HG02759 (cell line): Measurements from ENCODE around the gene ZNF215.
"Not testable (repeated sequence)": the region's sequence is repeated elsewhere in the genome, so short reads cannot be mapped to it uniquely, and the experiment has no call there.

Experiments used
- ATAC-seq: cut with Tn5 transposase; IDR thresholded peaks from one replicate; pipeline ENCODE4 v1.9.1; 2021; ENCODE audit warnings: mild to moderate bottlenecking, moderate library complexity; ENCODE audit not compliant: unreplicated experiment

Gene ZNF215

GRCh38 chr11:6932145-6932544 lies 5.9 kb downstream of the ZNF215 start:
- ATAC-seq, result no peak

- no peak for ATAC-seq
Observed at GRCh38 chr11:6941970-6942369, 15.7 kb downstream of the ZNF215 start.

GRCh38 chr11:6943131-6943530 lies 16.9 kb downstream of the ZNF215 start:
- ATAC-seq, result no peak

- ATAC-seq, result not testable (repeated sequence)
Observed at GRCh38 chr11:6954248-6954647, 28.0 kb downstream of the ZNF215 start.

- ATAC-seq, result no peak
Observed at GRCh38 chr11:6962141-6962540, 35.9 kb downstream of the ZNF215 start.

DNA sequence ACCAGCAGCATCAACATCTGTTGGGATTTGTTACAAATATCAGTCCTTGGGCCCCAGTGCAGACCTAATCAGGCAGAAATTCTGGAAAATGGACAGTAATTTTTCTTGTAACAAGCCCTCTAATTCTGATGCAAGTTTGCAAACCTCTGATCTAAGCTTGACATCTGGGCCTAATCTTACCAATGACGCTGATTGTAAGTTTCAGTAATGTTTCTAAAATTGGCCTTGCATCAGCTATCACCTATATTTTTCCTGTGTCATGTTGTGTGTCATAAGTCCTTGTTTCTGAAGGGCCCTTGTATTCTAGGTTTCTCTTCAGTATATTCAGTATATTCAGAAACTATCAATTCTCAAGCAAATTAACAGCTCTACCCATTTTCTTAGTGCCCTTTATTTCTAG lies 36.4 kb downstream of the ZNF215 start:
- ATAC-seq, result no peak

DNA sequence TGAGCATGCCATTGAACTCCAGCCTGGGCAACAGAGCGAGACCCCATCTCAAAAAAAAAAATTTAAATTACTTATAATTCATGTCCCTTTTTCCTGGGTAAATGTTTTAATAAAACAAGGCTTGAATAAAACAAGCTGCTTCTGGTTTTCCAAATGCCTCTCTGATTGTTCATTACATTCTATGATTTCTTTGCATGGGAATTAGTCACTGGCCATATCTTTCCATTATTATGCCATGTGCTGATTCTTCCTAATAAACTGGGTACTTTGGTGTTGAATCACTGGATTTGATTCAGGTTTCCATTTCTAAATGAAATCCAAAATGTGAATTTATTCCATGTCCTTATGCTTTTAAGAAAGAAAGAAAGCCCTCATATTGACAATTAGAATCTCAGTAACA lies 42.6 kb downstream of the ZNF215 start:
- ATAC-seq, result no peak

DNA sequence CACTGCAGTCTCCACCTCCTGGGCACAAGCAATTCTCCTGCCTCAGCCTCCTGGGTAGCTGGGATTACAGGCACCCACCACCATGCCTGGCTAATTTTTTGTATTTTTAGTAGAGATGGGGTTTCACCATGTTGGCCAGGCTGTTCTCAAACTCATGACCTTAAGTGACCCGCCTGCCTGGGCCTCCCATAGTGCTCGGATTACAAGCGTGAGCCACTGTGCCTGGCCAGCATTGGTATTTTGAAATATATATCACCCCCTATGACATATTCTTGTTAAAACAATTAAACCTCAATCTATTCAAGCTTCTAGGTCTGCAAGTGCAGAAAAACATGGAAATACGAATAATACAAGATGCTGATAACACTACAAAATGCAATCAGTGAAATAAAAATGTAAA lies 43.6 kb downstream of the ZNF215 start:
- ATAC-seq, result not testable (repeated sequence)

DNA sequence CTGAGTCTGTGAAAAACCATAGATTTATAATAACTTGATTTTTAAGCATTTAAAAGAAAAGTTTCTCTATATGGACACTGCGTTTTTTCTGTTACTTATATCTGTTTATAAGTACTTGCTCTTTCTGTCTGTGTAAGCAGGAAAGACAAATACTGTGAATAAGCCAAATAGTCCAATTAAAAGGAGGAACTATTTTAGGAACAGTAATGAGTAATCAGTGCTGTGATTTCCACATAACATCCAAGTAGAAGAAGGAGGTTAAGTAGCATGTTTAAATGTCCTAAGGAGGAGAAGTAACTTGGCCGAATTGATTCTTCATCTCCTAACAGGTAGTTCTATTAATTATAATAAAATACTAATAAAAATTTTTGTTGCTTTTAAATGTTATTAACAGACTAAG lies 53.1 kb downstream of the ZNF215 start:
- ATAC-seq, result no peak

- no peak for ATAC-seq
Observed at GRCh38 chr11:6986487-6986886, 60.3 kb downstream of the ZNF215 start.

DNA sequence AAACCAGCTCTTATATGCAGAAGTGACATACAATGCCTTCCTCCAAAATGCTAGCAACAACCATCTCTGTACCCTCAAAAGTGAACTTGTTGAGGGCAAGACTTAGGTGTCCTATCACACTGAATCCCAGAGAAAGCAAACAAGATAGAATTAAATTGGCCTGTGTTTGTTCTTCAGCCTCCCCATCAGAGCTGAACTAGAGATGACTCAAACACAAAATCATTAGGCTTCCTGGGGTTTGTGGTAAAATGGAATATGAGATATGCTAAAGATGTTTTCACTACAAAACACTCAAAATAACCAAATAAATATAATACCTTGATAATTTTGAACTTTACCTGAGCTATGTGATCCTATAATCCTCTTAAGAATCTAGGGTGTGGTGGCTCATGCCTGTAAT lies 62.3 kb downstream of the ZNF215 start:
- ATAC-seq, result no peak

- no peak for ATAC-seq
Observed at GRCh38 chr11:6991227-6991626, 65.0 kb downstream of the ZNF215 start.

- no peak for ATAC-seq
Observed at GRCh38 chr11:6992026-6992425, 65.8 kb downstream of the ZNF215 start.

- no peak for ATAC-seq
Observed at GRCh38 chr11:6992457-6993417, 66.5 kb downstream of the ZNF215 start.

- no peak for ATAC-seq
Observed at GRCh38 chr11:6995703-6996102, 69.5 kb downstream of the ZNF215 start.

GRCh38 chr11:7004482-7004881 lies 78.3 kb downstream of the ZNF215 start:
- no peak for ATAC-seq
